Measurements from ENCODE around the gene DLGAP1.

- TF ChIP-seq RB1 (IDR thresholded peaks at IDR 0.05; ENCODE audit: borderline replicate concordance) (no peak), ZZZ3 (IDR thresholded peaks at IDR 0.05; ENCODE audit: control insufficient read depth, insufficient read length, low read depth) (no peak), SRF (IDR thresholded peaks at IDR 0.05; ENCODE audit: low read depth in 2 of 2, low read length in 2 of 2) (no peak), USF2 (IDR thresholded peaks at IDR 0.05; ENCODE audit: borderline replicate concordance, low read depth, low read length) (no peak), ZNF207 (IDR thresholded peaks at IDR 0.05; ENCODE audit: borderline replicate concordance) (no peak), REST (IDR thresholded peaks at IDR 0.05; ENCODE audit: low read depth, low read length) (no peak), ZNF274 (IDR thresholded peaks at IDR 0.05; ENCODE audit: insufficient read depth, insufficient read length) (no peak), MXI1 (IDR thresholded peaks at IDR 0.05; ENCODE audit: low read depth, low read length) (no peak), CTCF (IDR thresholded peaks at IDR 0.05 in 2 of 3, conservative IDR thresholded peaks at IDR 0.05 in 1 of 3; ENCODE audit: control insufficient read depth in 2 of 3, extremely low read depth in 1 of 3, insufficient read depth in 1 of 3, low read depth in 3 of 3, low read length in 3 of 3) (no peak), ZBTB11 (CRISPR knock-in tag; IDR thresholded peaks at IDR 0.05) (no peak), POU2F2 (IDR thresholded peaks at IDR 0.05; ENCODE audit: borderline replicate concordance, low read depth, low read length) (no peak)
These were observed 542.4 kb downstream of the DLGAP1 start for GRCh38 chr18:3912705-3913104.
